GM21619 (cell line): ENCODE data around the gene BMP3.
A peak's percentile ranks its signal among the peaks of the same experiment; 100 is the strongest.
"Not testable (repeated sequence)": the region's sequence is repeated elsewhere in the genome, so short reads cannot be mapped to it uniquely, and the experiment has no call there.

ENCODE experiments used
- ATAC-seq: cut with Tn5 transposase; IDR thresholded peaks from one replicate; pipeline ENCODE4 v1.9.1; 2021; ENCODE audit not compliant: unreplicated experiment

BMP3 gene

DNA sequence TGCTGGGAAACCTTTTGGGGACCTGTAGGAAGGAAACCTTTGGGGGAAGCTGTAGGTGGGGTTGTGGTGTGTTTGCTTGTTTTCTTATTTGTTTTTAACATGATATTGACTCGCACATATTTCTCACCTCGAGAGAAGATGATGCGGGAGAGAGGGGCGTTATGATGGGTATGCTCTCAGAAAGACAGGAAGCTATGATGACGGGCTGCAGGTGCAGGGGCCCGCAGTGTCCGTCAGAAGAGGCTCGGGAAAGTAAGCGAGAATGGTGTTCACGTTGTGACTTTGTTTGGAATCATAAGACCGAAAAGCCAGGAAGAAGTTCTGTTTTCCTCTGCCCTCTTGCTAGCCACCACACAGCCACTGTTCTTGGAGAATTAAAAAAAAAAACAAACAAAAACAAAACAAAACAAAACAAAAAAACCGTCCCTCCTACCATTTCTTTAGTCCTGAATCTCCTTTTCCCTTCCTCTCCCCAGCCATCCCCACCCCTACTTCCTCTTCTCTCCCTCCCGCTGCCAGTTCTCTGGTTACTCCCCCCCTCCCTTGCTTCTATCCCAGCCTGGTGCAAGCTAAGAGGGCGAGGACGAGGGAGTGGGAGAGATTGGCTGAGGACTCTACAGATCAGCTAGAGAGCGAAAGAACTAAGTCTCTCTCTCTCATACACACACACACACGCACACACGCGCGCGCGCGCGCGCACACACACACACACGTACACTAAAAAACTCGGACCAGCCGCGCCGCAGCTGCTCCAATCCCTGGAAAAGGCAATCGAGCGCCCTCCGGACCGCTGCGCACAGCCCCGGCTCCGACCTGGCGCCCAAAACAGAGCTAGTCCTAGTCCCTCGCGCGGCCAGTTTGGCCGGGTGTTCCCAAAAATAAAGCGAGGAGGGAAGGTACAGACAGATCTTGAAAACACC, at the start of gene BMP3:
BMP3 (plus strand) TSS at position 648 of the 920 bp plus-strand sequence. CDS start 577 bp downstream, outside the sequence.
- ATAC-seq = no peak

DNA sequence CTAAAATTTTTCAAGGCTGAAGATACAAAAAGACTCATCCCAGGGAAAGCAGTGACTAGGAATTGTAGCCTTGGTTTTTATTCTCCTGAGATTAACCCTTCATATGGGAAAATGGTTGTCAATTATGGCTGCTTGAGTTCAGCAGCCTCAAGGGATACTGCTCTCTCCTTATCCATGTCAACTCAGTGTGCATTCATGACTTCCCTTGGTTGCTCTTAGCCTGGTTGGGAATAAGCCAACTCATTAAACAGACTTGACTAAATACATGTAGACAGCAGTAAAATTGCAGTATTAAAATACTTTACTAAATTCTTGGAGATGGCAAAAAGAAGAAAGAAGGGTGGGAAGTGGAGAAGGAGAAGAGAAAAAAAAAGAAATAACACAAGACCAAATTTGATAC, 44.5 kb upstream of the BMP3 start:
- ATAC-seq = no peak

GRCh38 chr4:80989921-80990544, 40.5 kb upstream of the BMP3 start:
- ATAC-seq = no peak

GRCh38 chr4:80990851-80991250, 39.7 kb upstream of the BMP3 start:
- no peak for ATAC-seq

- no peak for ATAC-seq
Observed at GRCh38 chr4:80999943-81000342, 30.6 kb upstream of the BMP3 start.

GRCh38 chr4:81003597-81004111, 26.9 kb upstream of the BMP3 start:
- ATAC-seq = peak; percentile 100

- ATAC-seq = no peak
Observed at GRCh38 chr4:81007417-81007816, 23.1 kb upstream of the BMP3 start.

- not testable (repeated sequence) for ATAC-seq
Observed at GRCh38 chr4:81016566-81016965, 13.9 kb upstream of the BMP3 start.

GRCh38 chr4:81019006-81019405, 11.5 kb upstream of the BMP3 start:
- ATAC-seq = no peak

GRCh38 chr4:81021142-81021944, 9.2 kb upstream of the BMP3 start:
- ATAC-seq = no peak

DNA sequence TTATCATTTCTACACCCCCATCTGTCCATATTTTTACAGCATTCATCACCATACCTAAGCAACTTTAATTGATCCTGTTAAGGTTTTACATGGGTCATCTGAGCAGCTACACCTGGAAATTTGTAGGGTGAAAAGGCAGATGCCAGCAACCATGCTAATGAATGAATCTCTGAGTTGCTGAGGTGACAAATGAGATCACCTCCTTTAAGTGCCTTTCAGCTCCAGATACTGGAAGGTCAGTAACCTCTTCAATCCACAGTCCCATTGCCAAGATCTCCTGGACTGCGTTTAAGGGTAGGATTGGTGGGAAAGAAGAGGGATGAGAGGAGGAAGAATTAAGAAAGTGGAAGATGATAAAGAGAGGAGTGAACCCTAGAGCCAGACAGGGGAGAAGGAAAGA, 8.5 kb upstream of the BMP3 start:
- no peak for ATAC-seq

GRCh38 chr4:81023484-81023883, 7.0 kb upstream of the BMP3 start:
- ATAC-seq = no peak

DNA sequence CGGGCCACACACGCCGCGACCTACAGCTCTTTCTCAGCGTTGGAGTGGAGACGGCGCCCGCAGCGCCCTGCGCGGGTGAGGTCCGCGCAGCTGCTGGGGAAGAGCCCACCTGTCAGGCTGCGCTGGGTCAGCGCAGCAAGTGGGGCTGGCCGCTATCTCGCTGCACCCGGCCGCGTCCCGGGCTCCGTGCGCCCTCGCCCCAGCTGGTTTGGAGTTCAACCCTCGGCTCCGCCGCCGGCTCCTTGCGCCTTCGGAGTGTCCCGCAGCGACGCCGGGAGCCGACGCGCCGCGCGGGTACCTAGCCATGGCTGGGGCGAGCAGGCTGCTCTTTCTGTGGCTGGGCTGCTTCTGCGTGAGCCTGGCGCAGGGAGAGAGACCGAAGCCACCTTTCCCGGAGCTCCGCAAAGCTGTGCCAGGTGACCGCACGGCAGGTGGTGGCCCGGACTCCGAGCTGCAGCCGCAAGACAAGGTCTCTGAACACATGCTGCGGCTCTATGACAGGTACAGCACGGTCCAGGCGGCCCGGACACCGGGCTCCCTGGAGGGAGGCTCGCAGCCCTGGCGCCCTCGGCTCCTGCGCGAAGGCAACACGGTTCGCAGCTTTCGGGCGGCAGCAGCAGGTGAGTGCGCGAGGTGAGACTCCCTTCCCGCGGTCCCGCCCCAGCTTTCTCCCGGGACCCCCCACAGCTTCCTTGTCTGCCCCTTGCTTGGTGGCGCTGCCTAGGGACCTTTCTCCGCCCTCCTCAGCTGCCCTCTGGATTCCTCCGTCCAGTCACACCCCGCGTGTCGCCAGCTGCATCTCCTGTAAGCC, 678 bp downstream of the BMP3 start:
- ATAC-seq = no peak

GRCh38 chr4:81031796-81032551, 1.5 kb downstream of the BMP3 start:
- ATAC-seq = no peak

DNA sequence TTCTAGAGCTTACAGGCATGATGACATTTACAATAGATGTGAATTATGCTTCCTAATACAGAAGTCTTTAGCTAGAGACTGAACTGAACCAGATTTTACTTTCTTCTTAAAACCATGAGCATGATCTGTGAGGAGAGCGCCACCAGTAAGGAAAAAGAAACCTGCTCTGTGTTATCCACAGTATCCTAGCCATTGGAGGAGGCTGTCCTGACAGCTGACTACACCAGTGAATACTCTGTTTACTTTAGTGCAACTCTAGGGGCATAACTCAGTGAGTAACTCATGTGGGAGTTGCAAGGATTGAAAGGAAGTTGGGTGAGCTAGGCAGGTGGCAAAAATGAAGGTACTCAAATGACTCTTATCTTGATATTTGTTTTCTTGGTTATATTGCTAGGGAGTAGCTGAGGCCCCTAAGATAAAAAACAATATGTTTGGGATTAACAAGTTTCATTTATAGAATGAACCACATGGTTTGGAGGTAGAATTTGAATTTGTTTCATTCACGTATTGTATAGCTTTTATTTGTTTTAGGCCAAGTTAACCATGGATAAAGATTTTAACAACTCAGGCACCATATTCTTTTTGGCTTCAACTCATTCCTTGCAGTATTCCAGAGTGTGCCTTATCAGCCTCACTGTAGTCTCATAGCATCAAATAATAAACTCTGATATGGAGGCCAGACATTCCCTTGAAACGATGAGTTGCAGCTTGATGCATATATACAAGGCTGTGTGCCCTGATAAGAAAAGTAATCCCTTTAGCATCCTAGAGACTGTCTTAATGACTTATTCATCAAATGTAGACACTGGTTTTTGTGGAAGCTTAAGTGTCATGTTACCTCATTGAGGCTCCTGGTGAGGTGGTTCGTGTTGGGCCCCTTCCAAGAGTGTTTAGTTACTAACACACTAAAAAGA, 2.5 kb downstream of the BMP3 start:
- no peak for ATAC-seq

DNA sequence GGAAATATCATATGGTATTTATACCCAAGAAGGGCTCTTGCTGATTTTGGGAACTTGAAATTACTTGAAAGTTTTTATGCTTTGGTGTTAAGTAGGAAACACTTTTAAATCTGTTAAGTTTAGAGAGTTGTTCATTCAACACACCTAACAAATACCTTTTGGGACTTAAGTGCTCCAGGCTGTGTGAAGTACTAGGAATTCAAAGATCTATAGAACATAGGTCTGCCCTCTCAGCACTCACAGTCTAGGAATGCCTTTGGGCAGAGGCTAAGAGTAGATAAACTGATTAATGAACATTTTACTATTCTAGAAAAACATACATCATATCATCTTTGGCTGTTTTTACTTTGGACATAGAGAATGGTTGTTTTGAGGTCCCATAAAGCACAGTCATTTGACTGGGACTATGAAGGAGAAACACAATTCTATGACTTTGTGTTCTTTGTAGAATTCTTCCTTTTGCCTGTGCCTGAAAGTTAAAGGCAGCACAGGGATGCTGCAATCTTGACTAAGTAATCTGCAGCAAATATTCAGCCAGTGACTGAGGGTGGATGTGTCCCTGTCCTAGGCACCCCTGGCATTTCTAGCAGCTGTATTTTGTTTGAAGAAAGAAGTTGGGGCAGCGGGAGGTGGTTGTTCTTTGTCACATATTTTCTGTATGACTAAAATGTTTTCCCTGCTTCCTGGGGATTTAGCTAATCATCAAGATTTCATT, 8.3 kb downstream of the BMP3 start:
- no peak for ATAC-seq

DNA sequence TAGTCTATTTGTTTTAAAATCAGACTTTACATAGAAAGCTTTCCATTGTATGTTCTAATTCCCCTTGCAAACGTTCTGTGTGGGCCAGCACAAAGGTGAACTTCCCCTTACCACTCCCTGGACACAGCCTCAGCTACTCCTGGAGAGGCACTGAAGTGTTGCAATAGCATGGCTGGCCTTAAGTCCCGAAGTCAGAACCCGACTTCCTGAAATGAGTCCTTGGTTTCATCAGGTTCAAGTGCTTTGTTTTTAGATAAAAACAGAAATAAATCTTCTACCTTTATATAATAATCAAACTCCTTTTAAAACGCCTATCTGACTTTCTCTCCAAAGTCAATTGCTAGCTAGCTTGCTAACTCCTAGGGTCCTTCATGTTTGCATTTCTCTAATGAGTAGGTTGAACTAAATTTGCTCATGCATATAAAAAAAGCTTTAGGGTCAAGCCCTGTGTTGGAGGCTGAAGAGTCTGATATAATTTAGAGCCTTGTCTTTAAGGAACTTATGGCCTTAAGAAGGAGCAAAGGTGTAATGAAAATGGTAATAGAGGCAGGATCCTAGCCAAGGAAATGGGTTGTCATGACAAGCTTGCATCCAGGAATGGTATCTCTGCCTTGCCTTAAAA, 9.0 kb downstream of the BMP3 start:
- no peak for ATAC-seq
